Memory B cell (primary cell): ENCODE data around the gene ZNF571.

Experiments
- ATAC-seq: fragments of 150-1000 bp; cut with Tn5 transposase; 2 replicates; pipeline ENCODE4 v1.10.0; 2021; ENCODE audit warnings: low read depth, mild to moderate bottlenecking, moderate library complexity
- DNase-seq, 2 donors: peaks; one replicate each; pipeline ENCODE4 v3.0.0; 2022; ENCODE audit warnings: low spot score in 2 of 2
- H3K27ac Mint-ChIP-seq: one replicate; pipeline ENCODE4 v1.8.0; 2022; ENCODE audit warnings: mild to moderate bottlenecking, moderate library complexity, mixed read lengths
- H3K27me3 Mint-ChIP-seq: one replicate; pipeline ENCODE4 v1.8.0; 2022; ENCODE audit warnings: mixed read lengths
- H3K36me3 Mint-ChIP-seq: one replicate; pipeline ENCODE4 v1.8.0; 2022; ENCODE audit warnings: mild to moderate bottlenecking, mixed read lengths
- H3K4me1 Mint-ChIP-seq: one replicate; pipeline ENCODE4 v1.8.0; 2022; ENCODE audit warnings: mixed read lengths
- H3K4me3 Mint-ChIP-seq: one replicate; pipeline ENCODE4 v1.8.0; 2022; ENCODE audit warnings: mild to moderate bottlenecking, moderate library complexity, mixed read lengths
- H3K9me3 Mint-ChIP-seq: one replicate; pipeline ENCODE4 v1.8.0; 2022; ENCODE audit warnings: mixed read lengths

ZNF571 gene

GRCh38 chr19:37594304-37594981, at the start of gene ZNF571, which contains the start of gene ZNF540:
Gene ZNF571 (minus strand): TSS chr19:37594792. CDS start chr19:37586676, 8,116 bp downstream.
Gene ZNF540 (plus strand): TSS chr19:37594876. CDS start chr19:37598448, 3,572 bp downstream.
- Mint-ChIP-seq H3K4me3 (peak within 1 kb of the TSS; percentile 95), H3K27me3 (no peaks in the 10 kb centered on the region), H3K4me1 (peaks cover 21% of the 10 kb centered on the region), H3K9me3 (peaks cover 8% of the 10 kb centered on the region), H3K36me3 (peaks cover 24% of the 10 kb centered on the region), H3K27ac (peak within 1 kb of the TSS; percentile 93)
- DNase-seq (peak; percentile 86 to 87), ATAC-seq (peak; percentile 92)

GRCh38 chr19:37635076-37636056, 40.8 kb upstream of the ZNF571 start:
- Mint-ChIP-seq H3K27ac (no peak overlapping the region), H3K4me3 (no peak overlapping the region), H3K27me3 (no peaks in the 10 kb centered on the region), H3K36me3 (peaks cover 35% of the 10 kb centered on the region), H3K4me1 (no peaks in the 10 kb centered on the region), H3K9me3 (peaks cover 26% of the 10 kb centered on the region)
- DNase-seq = no peak
- ATAC-seq = no peak

- peaks cover 21% of the 10 kb centered on the region for H3K4me1 Mint-ChIP-seq
- peaks cover 29% of the 10 kb centered on the region for H3K36me3 Mint-ChIP-seq
- H3K9me3 Mint-ChIP-seq = peaks cover 8% of the 10 kb centered on the region
- DNase-seq = peak in 1 of 2 donors; percentile 49
- peak; percentile 44 for ATAC-seq
- peak overlapping the region; percentile 95 for H3K4me3 Mint-ChIP-seq
- H3K27me3 Mint-ChIP-seq = no peaks in the 10 kb centered on the region
- peak overlapping the region; percentile 93 for H3K27ac Mint-ChIP-seq
Measured at GRCh38 chr19:37594982-37595382, 390 bp upstream of the ZNF571 start.

GRCh38 chr19:37593996-37594303, 642 bp downstream of the ZNF571 start:
- H3K9me3 Mint-ChIP-seq = peaks cover 9% of the 10 kb centered on the region
- peak overlapping the region; percentile 95 for H3K4me3 Mint-ChIP-seq
- H3K4me1 Mint-ChIP-seq = peaks cover 21% of the 10 kb centered on the region
- DNase-seq (no peak), ATAC-seq (peak; percentile 49)
- peak overlapping the region; percentile 93 for H3K27ac Mint-ChIP-seq
- H3K27me3 Mint-ChIP-seq = no peaks in the 10 kb centered on the region
- H3K36me3 Mint-ChIP-seq = peaks cover 22% of the 10 kb centered on the region

GRCh38 chr19:37583340-37583739, 11.3 kb downstream of the ZNF571 start:
- Mint-ChIP-seq H3K36me3 (peaks cover 55% of the 10 kb centered on the region), H3K9me3 (peaks cover 19% of the 10 kb centered on the region), H3K4me3 (no peak overlapping the region), H3K27me3 (no peaks in the 10 kb centered on the region), H3K4me1 (no peaks in the 10 kb centered on the region), H3K27ac (no peak overlapping the region)
- ATAC-seq = no peak
- no peak for DNase-seq

GRCh38 chr19:37572203-37572602, 22.4 kb downstream of the ZNF571 start:
- Mint-ChIP-seq H3K4me3 (no peak overlapping the region), H3K27me3 (no peaks in the 10 kb centered on the region), H3K4me1 (no peaks in the 10 kb centered on the region), H3K27ac (no peak overlapping the region), H3K36me3 (peaks cover 59% of the 10 kb centered on the region), H3K9me3 (peaks cover 32% of the 10 kb centered on the region)
- ATAC-seq (no peak), DNase-seq (no peak)

- DNase-seq (no peak), ATAC-seq (no peak)
- Mint-ChIP-seq H3K27ac (no peak overlapping the region), H3K36me3 (peaks cover 62% of the 10 kb centered on the region), H3K4me1 (no peaks in the 10 kb centered on the region), H3K27me3 (no peaks in the 10 kb centered on the region), H3K9me3 (peaks cover 28% of the 10 kb centered on the region), H3K4me3 (no peak overlapping the region)
Measured at GRCh38 chr19:37565370-37565669, 29.3 kb downstream of the ZNF571 start.

- no peak overlapping the region for H3K27ac Mint-ChIP-seq
- no peaks in the 10 kb centered on the region for H3K4me1 Mint-ChIP-seq
- H3K9me3 Mint-ChIP-seq = peaks cover 25% of the 10 kb centered on the region
- H3K4me3 Mint-ChIP-seq = no peak overlapping the region
- ATAC-seq (no peak), DNase-seq (no peak)
- no peaks in the 10 kb centered on the region for H3K27me3 Mint-ChIP-seq
- peaks cover 58% of the 10 kb centered on the region for H3K36me3 Mint-ChIP-seq
Measured at GRCh38 chr19:37564624-37565369, 29.8 kb downstream of the ZNF571 start.

- no peaks in the 10 kb centered on the region for H3K27me3 Mint-ChIP-seq
- DNase-seq (no peak), ATAC-seq (no peak)
- no peak overlapping the region for H3K4me3 Mint-ChIP-seq
- peaks cover 58% of the 10 kb centered on the region for H3K36me3 Mint-ChIP-seq
- H3K4me1 Mint-ChIP-seq = no peaks in the 10 kb centered on the region
- no peak overlapping the region for H3K27ac Mint-ChIP-seq
- peaks cover 23% of the 10 kb centered on the region for H3K9me3 Mint-ChIP-seq
Measured at GRCh38 chr19:37563518-37563917, 31.1 kb downstream of the ZNF571 start.

GRCh38 chr19:37551129-37551993, 43.2 kb downstream of the ZNF571 start:
- H3K27me3 Mint-ChIP-seq = no peaks in the 10 kb centered on the region
- DNase-seq (peak; percentile 60 to 66), ATAC-seq (peak; percentile 93)
- H3K36me3 Mint-ChIP-seq = peaks cover 22% of the 10 kb centered on the region
- peaks cover 24% of the 10 kb centered on the region for H3K9me3 Mint-ChIP-seq
- H3K4me3 Mint-ChIP-seq = peak overlapping the region; percentile 92
- H3K4me1 Mint-ChIP-seq = peaks cover 7% of the 10 kb centered on the region
- peak overlapping the region; percentile 93 for H3K27ac Mint-ChIP-seq

GRCh38 chr19:37537391-37537947, 57.1 kb downstream of the ZNF571 start:
- DNase-seq (no peak), ATAC-seq (no peak)
- Mint-ChIP-seq H3K9me3 (peaks cover 23% of the 10 kb centered on the region), H3K27me3 (no peaks in the 10 kb centered on the region), H3K27ac (no peak overlapping the region), H3K4me1 (no peaks in the 10 kb centered on the region), H3K4me3 (no peak overlapping the region), H3K36me3 (peaks cover 47% of the 10 kb centered on the region)

GRCh38 chr19:37519890-37520289, 74.7 kb downstream of the ZNF571 start:
- ATAC-seq = no peak
- H3K27ac Mint-ChIP-seq = no peak overlapping the region
- no peak overlapping the region for H3K4me3 Mint-ChIP-seq
- H3K9me3 Mint-ChIP-seq = peaks cover 12% of the 10 kb centered on the region
- peaks cover 49% of the 10 kb centered on the region for H3K36me3 Mint-ChIP-seq
- DNase-seq = no peak
- H3K27me3 Mint-ChIP-seq = no peaks in the 10 kb centered on the region
- H3K4me1 Mint-ChIP-seq = no peaks in the 10 kb centered on the region
